Stimulated activated CD8-positive, alpha-beta memory T cell treated with anti-CD3 and anti-CD28 coated beads, Interleukin-12 subunit alpha, Interleukin-12 subunit beta, amount 100 ng/mL, for 4 hours (primary cell): ENCODE data around the gene SLC15A1.
A peak's percentile ranks its signal among the peaks of the same experiment; 100 is the strongest.
"Not testable (repeated sequence)": the region's sequence is repeated elsewhere in the genome, so short reads cannot be mapped to it uniquely, and the experiment has no call there.

Source experiments
- DNase-seq: peaks from one replicate; pipeline ENCODE4 v3.0.0-alpha.2; 2020; ENCODE audit warnings: low read depth

Gene SLC15A1

DNA sequence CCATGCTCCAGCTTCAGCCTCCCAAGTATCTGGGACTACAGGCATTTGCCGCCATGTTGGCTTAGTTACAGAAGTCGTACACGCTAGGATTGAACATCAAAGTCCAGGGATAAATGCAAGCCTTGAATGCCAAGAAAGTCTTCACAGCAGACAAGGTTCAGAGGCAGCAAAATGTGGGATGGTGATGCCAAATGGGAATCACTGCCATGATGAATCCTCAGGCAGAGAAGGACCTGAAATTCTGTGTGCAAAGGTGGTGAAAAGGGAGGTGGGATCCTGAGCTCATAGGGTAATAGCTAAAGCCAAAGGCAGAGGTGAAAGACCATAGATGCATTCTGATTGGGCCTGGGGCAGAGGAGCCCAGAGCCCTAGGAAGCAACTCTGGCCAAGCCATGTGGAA is 96.2 kb downstream of the SLC15A1 start:
- no peak for DNase-seq

DNA sequence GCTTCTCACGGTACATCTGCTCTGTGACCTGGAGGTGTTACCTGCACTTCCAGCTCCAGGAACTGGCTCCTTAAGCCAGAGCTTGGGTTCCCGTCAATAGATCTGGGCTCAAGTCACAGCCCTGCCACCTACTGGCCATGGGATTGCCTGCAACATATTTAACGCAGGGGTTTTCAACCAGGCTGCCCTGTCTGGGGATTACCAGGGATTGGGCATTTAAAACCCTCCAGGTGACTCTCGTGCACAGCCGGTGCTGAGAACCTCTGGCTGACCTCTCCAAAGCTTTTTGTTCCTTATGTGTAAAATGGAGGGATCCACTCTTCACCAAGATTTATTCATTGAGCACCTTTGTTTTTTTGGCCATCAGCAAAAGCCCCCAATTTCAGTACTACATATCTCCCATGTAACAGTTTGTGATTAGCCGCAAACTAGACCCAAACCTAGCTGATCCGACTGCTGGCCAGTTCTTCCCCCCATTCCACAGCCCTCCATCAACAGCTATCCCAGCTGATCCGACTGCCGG is 98.9 kb downstream of the SLC15A1 start:
- DNase-seq, result peak; percentile 47

GRCh38 chr13:98652721-98653462 is 99.6 kb downstream of the SLC15A1 start:
- DNase-seq, result no peak

- no peak for DNase-seq
Observed at GRCh38 chr13:98652276-98652675, 100.2 kb downstream of the SLC15A1 start.

- no peak for DNase-seq
Observed at GRCh38 chr13:98651744-98652143, 100.7 kb downstream of the SLC15A1 start.

- no peak for DNase-seq
Observed at GRCh38 chr13:98650396-98651107, 101.9 kb downstream of the SLC15A1 start.

GRCh38 chr13:98649861-98650260 is 102.6 kb downstream of the SLC15A1 start:
- DNase-seq, result no peak

DNA sequence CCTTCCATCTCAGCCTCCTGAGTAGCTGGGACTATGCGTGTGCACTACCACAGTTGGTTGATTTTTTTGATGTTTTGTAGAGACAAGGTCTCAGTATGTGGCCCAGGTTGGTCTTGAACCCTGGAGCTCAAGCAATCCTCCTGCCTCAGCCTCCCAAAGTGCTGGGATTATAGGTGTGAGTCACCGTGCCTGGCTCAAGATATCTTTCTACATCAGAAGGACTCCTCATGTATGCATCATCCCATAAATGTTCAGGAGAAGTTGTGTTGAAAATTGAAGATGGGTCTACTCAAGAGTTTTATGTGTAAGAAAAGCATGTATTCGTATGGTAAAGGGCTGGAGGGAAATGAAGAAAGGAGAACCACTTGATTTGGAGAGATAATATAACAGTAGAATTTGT is 103.8 kb downstream of the SLC15A1 start:
- no peak for DNase-seq

- DNase-seq, result no peak
Observed at GRCh38 chr13:98648141-98648540, 104.3 kb downstream of the SLC15A1 start.

- no peak for DNase-seq
Observed at GRCh38 chr13:98647121-98647520, 105.4 kb downstream of the SLC15A1 start.

- DNase-seq, result no peak
Observed at GRCh38 chr13:98643479-98643878, 109.0 kb downstream of the SLC15A1 start.

GRCh38 chr13:98641075-98641474 is 111.4 kb downstream of the SLC15A1 start:
- DNase-seq, result no peak

GRCh38 chr13:98639785-98640184 is 112.7 kb downstream of the SLC15A1 start:
- DNase-seq, result not testable (repeated sequence)

GRCh38 chr13:98638352-98638751 is 114.1 kb downstream of the SLC15A1 start:
- not testable (repeated sequence) for DNase-seq
